ENCODE measurements around the gene ZFYVE9. TPM values are rescaled to one million over a fixed set of nuclear protein-coding genes. Genes with fewer than 3 reads are reported as not detected.

The ZFYVE9 gene
- total RNA-seq, 1 donor from 2014 or later: 25.6 TPM

- H3K9me3 Mint-ChIP-seq (ENCODE audit: unreplicated experiment): no peaks in the 10 kb centered on the region
- peaks cover 9% of the 10 kb centered on the region for H3K4me1 Mint-ChIP-seq (ENCODE audit: low read depth, unreplicated experiment)
- H3K27me3 Mint-ChIP-seq (ENCODE audit: unreplicated experiment): no peaks in the 10 kb centered on the region
- no peaks in the 10 kb centered on the region for H3K36me3 Mint-ChIP-seq (ENCODE audit: unreplicated experiment)
- no peak for DNase-seq
- no peak overlapping the region for H3K4me3 Mint-ChIP-seq (ENCODE audit: unreplicated experiment)
- TF ChIP-seq, protein P1, sequence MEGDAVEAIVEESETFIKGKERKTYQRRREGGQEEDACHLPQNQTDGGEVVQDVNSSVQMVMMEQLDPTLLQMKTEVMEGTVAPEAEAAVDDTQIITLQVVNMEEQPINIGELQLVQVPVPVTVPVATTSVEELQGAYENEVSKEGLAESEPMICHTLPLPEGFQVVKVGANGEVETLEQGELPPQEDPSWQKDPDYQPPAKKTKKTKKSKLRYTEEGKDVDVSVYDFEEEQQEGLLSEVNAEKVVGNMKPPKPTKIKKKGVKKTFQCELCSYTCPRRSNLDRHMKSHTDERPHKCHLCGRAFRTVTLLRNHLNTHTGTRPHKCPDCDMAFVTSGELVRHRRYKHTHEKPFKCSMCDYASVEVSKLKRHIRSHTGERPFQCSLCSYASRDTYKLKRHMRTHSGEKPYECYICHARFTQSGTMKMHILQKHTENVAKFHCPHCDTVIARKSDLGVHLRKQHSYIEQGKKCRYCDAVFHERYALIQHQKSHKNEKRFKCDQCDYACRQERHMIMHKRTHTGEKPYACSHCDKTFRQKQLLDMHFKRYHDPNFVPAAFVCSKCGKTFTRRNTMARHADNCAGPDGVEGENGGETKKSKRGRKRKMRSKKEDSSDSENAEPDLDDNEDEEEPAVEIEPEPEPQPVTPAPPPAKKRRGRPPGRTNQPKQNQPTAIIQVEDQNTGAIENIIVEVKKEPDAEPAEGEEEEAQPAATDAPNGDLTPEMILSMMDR (IDR thresholded peaks at IDR 0.05; ENCODE audit: partially characterized antibody, unreplicated experiment): no peak
- no peak overlapping the region for H3K27ac Mint-ChIP-seq (ENCODE audit: unreplicated experiment)
Observed at GRCh38 chr1:52239708-52240001, 97.8 kb downstream of the ZFYVE9 start.

DNA sequence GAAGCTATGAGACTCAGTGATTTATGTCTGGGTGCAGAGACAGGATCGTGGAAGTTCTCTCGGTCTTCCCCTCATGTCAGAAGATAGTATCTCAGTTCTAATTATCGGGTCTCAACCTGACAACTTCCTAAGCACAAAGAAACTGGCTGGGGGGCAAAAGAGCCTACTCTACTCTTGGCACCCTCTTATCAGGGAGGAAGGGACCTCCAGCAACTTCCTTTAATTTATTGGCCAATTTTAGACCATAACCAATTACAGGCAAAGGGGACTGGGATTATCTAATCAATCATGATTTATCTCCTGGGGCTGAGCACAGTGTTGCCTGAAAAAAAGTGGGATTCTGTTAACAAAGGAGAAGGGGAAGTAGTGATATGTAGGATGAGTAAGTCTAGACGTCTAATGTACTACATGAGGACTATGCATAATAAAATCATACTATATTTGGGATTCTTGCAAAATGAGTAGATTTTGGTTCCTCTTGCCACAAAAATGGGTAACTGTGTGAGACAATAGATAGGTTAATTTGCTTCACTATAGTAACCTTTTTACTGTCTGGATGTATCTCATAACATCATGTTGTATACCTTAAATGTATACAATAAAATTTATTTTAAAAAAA is 98.8 kb downstream of the ZFYVE9 start:
- TF ChIP-seq, protein P1 (IDR thresholded peaks at IDR 0.05; ENCODE audit: partially characterized antibody, unreplicated experiment): no peak
- H3K27me3 Mint-ChIP-seq (ENCODE audit: unreplicated experiment): no peaks in the 10 kb centered on the region
- H3K4me1 Mint-ChIP-seq (ENCODE audit: low read depth, unreplicated experiment): peaks cover 9% of the 10 kb centered on the region
- no peaks in the 10 kb centered on the region for H3K9me3 Mint-ChIP-seq (ENCODE audit: unreplicated experiment)
- H3K36me3 Mint-ChIP-seq (ENCODE audit: unreplicated experiment): no peaks in the 10 kb centered on the region
- DNase-seq: no peak
- no peak overlapping the region for H3K27ac Mint-ChIP-seq (ENCODE audit: unreplicated experiment)
- no peak overlapping the region for H3K4me3 Mint-ChIP-seq (ENCODE audit: unreplicated experiment)

GRCh38 chr1:52243221-52243987 is 101.5 kb downstream of the ZFYVE9 start:
- TF ChIP-seq, protein P1 (IDR thresholded peaks at IDR 0.05; ENCODE audit: partially characterized antibody, unreplicated experiment): no peak

GRCh38 chr1:52249831-52250230 is 107.9 kb downstream of the ZFYVE9 start:
- H3K36me3 Mint-ChIP-seq (ENCODE audit: unreplicated experiment): no peaks in the 10 kb centered on the region
- H3K27ac Mint-ChIP-seq (ENCODE audit: unreplicated experiment): no peak overlapping the region
- no peak overlapping the region for H3K4me3 Mint-ChIP-seq (ENCODE audit: unreplicated experiment)
- TF ChIP-seq, protein P1 (IDR thresholded peaks at IDR 0.05; ENCODE audit: partially characterized antibody, unreplicated experiment): no peak
- no peaks in the 10 kb centered on the region for H3K9me3 Mint-ChIP-seq (ENCODE audit: unreplicated experiment)
- no peaks in the 10 kb centered on the region for H3K4me1 Mint-ChIP-seq (ENCODE audit: low read depth, unreplicated experiment)
- H3K27me3 Mint-ChIP-seq (ENCODE audit: unreplicated experiment): no peaks in the 10 kb centered on the region
- DNase-seq: no peak

More at GRCh38 chr1:52243221-52243987, 101.5 kb downstream of the ZFYVE9 start:
- Mint-ChIP-seq H3K27ac (ENCODE audit: unreplicated experiment) (no peak overlapping the region), H3K4me1 (ENCODE audit: low read depth, unreplicated experiment) (peaks cover 4% of the 10 kb centered on the region), H3K4me3 (ENCODE audit: unreplicated experiment) (no peak overlapping the region), H3K27me3 (ENCODE audit: unreplicated experiment) (no peaks in the 10 kb centered on the region), H3K9me3 (ENCODE audit: unreplicated experiment) (no peaks in the 10 kb centered on the region), H3K36me3 (ENCODE audit: unreplicated experiment) (no peaks in the 10 kb centered on the region)
- no peak for DNase-seq

GRCh38 chr1:52253421-52253820 is 111.5 kb downstream of the ZFYVE9 start:
- Mint-ChIP-seq H3K9me3 (ENCODE audit: unreplicated experiment) (peaks cover 2% of the 10 kb centered on the region), H3K36me3 (ENCODE audit: unreplicated experiment) (no peaks in the 10 kb centered on the region), H3K4me3 (ENCODE audit: unreplicated experiment) (no peak overlapping the region), H3K27me3 (ENCODE audit: unreplicated experiment) (no peaks in the 10 kb centered on the region), H3K4me1 (ENCODE audit: low read depth, unreplicated experiment) (no peaks in the 10 kb centered on the region), H3K27ac (ENCODE audit: unreplicated experiment) (no peak overlapping the region)
- no peak for DNase-seq
- TF ChIP-seq, protein P1 (IDR thresholded peaks at IDR 0.05; ENCODE audit: partially characterized antibody, unreplicated experiment): no peak

Measured in glutamatergic neuron (in vitro differentiated cells).